OCI-LY3 (cell line): ENCODE data around the gene UNC45A.

Experiments used
- CTCF ChIP-seq: fragments of 200-600, 300-600 bp; sonication (generic); IDR thresholded peaks from 2 replicates; pipeline ENCODE4 v1.5.1; 2014; ENCODE audit warnings: antibody characterized with exemption, low read length, low read depth
- EZH2phosphoT487 ChIP-seq: fragments of 200-600 bp; shearing (Covaris generic); IDR thresholded peaks from 2 replicates; pipeline ENCODE4 v1.6.1; 2018; ENCODE audit warnings: antibody characterized with exemption, mixed run types, low read depth

GRCh38 chr15:90994059-90994416 is 59.0 kb downstream of the UNC45A start:
- TF ChIP-seq CTCF (no peak), EZH2phosphoT487 (no peak)
